ENCODE measurements around the gene PDE4B. TPM values are rescaled to one million over a fixed set of nuclear protein-coding genes. Genes with fewer than 3 reads are reported as not detected.

Gene PDE4B
- total and polyA plus RNA-seq, 7 donors, result 1.6 to 17.2 (median 10.7) TPM

- Histone ChIP-seq H3K4me3 (no peak overlapping the region), H3K36me3 (peaks cover 0 to 35% (median 6%) of the 10 kb centered on the region in 4 donors), H3K4me1 (peaks cover 0 to 13% (median 6%) of the 10 kb centered on the region in 4 donors), H3K9me3 (no peaks in the 10 kb centered on the region), H3K27me3 (no peaks in the 10 kb centered on the region), H3K27ac (no peak overlapping the region)
- no peak for DNase-seq
- intact Hi-C loops (cut with DNase I), result no loop called here
- TF ChIP-seq CTCF (IDR thresholded peaks at IDR 0.05), result no peak
- no peak for TF ChIP-seq POLR2A (IDR thresholded peaks at IDR 0.05)
- no peak for TF ChIP-seq POLR2AphosphoS5 (IDR thresholded peaks at IDR 0.05)
- TF ChIP-seq EP300 (IDR thresholded peaks at IDR 0.05), result no peak
Observed at GRCh38 chr1:66359815-66360214, 567.1 kb downstream of the PDE4B start.

GRCh38 chr1:66360285-66360724 lies 567.6 kb downstream of the PDE4B start:
- intact Hi-C loops (cut with DNase I), result no loop called here
- H3K4me3 ChIP-seq, result no peak overlapping the region
- no peaks in the 10 kb centered on the region for H3K27me3 ChIP-seq
- no peak overlapping the region for H3K27ac ChIP-seq
- H3K9me3 ChIP-seq, result no peaks in the 10 kb centered on the region
- 61 to 69% methylated on average over 3 of the region's 3 CpGs for WGBS, 2 donors
- TF ChIP-seq POLR2A (IDR thresholded peaks at IDR 0.05) (no peak), POLR2AphosphoS5 (IDR thresholded peaks at IDR 0.05) (no peak), CTCF (IDR thresholded peaks at IDR 0.05) (no peak), EP300 (IDR thresholded peaks at IDR 0.05) (no peak)
- H3K36me3 ChIP-seq, result peaks cover 0 to 36% (median 6%) of the 10 kb centered on the region in 4 donors
- H3K4me1 ChIP-seq, result peaks cover 0 to 12% (median 6%) of the 10 kb centered on the region in 4 donors
- no peak for DNase-seq

- no peak for DNase-seq
- intact Hi-C loops (cut with DNase I), result no loop called here
- Histone ChIP-seq H3K9me3 (no peaks in the 10 kb centered on the region), H3K36me3 (peaks cover 0 to 64% (median 6%) of the 10 kb centered on the region in 4 donors), H3K4me3 (no peak overlapping the region), H3K4me1 (peaks cover 0 to 4% (median 0%) of the 10 kb centered on the region in 4 donors), H3K27ac (no peak overlapping the region), H3K27me3 (no peaks in the 10 kb centered on the region)
- no peak for TF ChIP-seq EP300 (IDR thresholded peaks at IDR 0.05)
- TF ChIP-seq CTCF (IDR thresholded peaks at IDR 0.05), result no peak
- TF ChIP-seq POLR2AphosphoS5 (IDR thresholded peaks at IDR 0.05), result no peak
- no peak for TF ChIP-seq POLR2A (IDR thresholded peaks at IDR 0.05)
- 70 to 87% methylated on average over 2 of the region's 2 CpGs for WGBS, 2 donors
Observed at GRCh38 chr1:66364578-66365391, 572.1 kb downstream of the PDE4B start.

DNA sequence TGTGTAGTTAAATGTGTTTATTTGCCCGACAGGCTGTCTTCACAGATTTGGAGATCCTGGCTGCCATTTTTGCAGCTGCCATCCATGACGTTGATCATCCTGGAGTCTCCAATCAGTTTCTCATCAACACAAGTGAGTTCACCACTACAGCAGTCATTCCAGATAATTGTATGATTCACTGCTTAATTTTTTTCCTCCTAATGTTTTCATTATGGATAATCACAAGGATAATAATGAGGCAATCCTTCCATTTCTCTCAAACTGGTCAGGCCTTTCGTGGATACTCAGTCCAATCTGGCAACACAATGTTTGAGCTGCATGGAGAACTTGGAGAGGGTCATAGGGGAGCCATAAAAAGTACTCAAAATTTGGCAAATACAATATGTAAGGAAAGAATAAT lies 572.9 kb downstream of the PDE4B start:
- intact Hi-C loops (cut with DNase I), result no loop called here
- TF ChIP-seq EP300 (IDR thresholded peaks at IDR 0.05) (no peak), CTCF (IDR thresholded peaks at IDR 0.05) (no peak), POLR2AphosphoS5 (IDR thresholded peaks at IDR 0.05) (no peak), POLR2A (IDR thresholded peaks at IDR 0.05) (no peak)
- H3K4me1 ChIP-seq, result peaks cover 0 to 4% (median 0%) of the 10 kb centered on the region in 4 donors
- 83 to 84% methylated on average over 3 of the region's 3 CpGs for WGBS, 2 donors
- DNase-seq, result no peak
- H3K4me3 ChIP-seq, result no peak overlapping the region
- H3K36me3 ChIP-seq, result peaks cover 0 to 64% (median 6%) of the 10 kb centered on the region in 4 donors
- H3K27ac ChIP-seq, result no peak overlapping the region
- no peaks in the 10 kb centered on the region for H3K9me3 ChIP-seq
- no peaks in the 10 kb centered on the region for H3K27me3 ChIP-seq

Measured in sigmoid colon (tissue), 7 donors.